ENCODE results near the gene KLF18.

DNA sequence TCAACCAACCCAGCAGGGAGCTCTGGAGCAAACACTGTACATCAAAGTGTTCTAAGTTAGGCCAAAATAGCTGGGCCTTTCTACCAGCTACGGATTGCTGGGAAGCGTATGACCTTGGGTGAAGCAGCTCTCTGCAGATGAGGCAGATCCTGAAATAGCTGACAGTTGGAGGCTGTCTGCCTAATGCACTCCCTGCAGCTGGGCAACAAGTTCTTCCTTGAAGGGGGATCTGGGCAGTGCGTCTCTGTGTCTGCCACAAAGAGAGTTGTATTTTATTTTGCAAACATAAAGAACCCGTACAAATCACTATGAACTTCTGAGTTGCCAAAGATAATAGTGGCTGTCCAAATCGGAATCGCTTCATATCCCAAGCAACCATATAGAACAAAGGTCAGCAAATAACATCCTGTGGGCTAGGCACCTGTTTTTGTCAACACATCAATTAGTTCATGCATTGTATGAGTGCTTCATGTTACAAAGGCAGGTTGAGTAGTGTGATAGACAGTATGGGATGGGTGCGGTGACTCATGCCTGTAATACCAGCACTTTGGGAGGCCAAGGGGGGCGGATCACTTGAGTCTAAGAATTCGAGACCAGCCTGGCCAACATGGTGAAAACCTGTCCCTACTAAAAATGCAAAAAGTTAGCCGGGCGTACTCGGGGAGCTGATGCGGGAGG is 51.9 kb downstream of the KLF18 start:
- TF ChIP-seq, protein P1, sequence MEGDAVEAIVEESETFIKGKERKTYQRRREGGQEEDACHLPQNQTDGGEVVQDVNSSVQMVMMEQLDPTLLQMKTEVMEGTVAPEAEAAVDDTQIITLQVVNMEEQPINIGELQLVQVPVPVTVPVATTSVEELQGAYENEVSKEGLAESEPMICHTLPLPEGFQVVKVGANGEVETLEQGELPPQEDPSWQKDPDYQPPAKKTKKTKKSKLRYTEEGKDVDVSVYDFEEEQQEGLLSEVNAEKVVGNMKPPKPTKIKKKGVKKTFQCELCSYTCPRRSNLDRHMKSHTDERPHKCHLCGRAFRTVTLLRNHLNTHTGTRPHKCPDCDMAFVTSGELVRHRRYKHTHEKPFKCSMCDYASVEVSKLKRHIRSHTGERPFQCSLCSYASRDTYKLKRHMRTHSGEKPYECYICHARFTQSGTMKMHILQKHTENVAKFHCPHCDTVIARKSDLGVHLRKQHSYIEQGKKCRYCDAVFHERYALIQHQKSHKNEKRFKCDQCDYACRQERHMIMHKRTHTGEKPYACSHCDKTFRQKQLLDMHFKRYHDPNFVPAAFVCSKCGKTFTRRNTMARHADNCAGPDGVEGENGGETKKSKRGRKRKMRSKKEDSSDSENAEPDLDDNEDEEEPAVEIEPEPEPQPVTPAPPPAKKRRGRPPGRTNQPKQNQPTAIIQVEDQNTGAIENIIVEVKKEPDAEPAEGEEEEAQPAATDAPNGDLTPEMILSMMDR (IDR thresholded peaks at IDR 0.05) = no peak
- TF ChIP-seq POLR2A (IDR thresholded peaks at IDR 0.05) (no peak), POLR2AphosphoS5 (IDR thresholded peaks at IDR 0.05; ENCODE audit: insufficient read depth in 1 of 2, low read depth in 1 of 2) (no peak)

Data from vagina (tissue), 2 donors.